Lung (tissue), 12 donors: ENCODE data around the gene GAS6. TPM values are rescaled to one million over a fixed set of nuclear protein-coding genes. Genes with fewer than 3 reads are reported as not detected.

Experiments used
- ATAC-seq: fragments of 200-7000 bp; cut with Tn5 transposase; one replicate; pipeline ENCODE4 v1.9.1; 2020; ENCODE audit warnings: moderate number of reproducible peaks; ENCODE audit not compliant: insufficient read depth, low FRiP score
- DNase-seq, 3 donors: peaks; one replicate each; pipeline ENCODE4 v3.0.0-alpha.2; 2013 to 2017
- H3K27ac ChIP-seq, 2 donors: one replicate each; pipeline ENCODE4 v1.5.1; 2013; ENCODE audit warnings: mild to moderate bottlenecking in 2 of 2, moderate library complexity in 2 of 2, control low read depth in 1 of 2, inconsistent platforms in 1 of 2, low read depth in 1 of 2, low read length in 1 of 2
- H3K27me3 ChIP-seq, 3 donors: one replicate each; pipeline ENCODE4 v1.5.1; 2013; ENCODE audit warnings: low read length in 2 of 3; ENCODE audit not compliant: control insufficient read depth in 3 of 3, insufficient read depth in 3 of 3
- H3K36me3 ChIP-seq, 4 donors: one replicate each; pipeline ENCODE4 v1.5.1; 2013; ENCODE audit warnings: low read length in 4 of 4, mild to moderate bottlenecking in 1 of 4, moderate library complexity in 1 of 4; ENCODE audit not compliant: control insufficient read depth in 4 of 4, insufficient read depth in 4 of 4
- H3K4me1 ChIP-seq, 5 donors: one replicate each; pipeline ENCODE4 v1.5.1; 2013; ENCODE audit warnings: low read length in 5 of 5, mild to moderate bottlenecking in 2 of 5, moderate library complexity in 1 of 5; ENCODE audit not compliant: control insufficient read depth in 5 of 5, insufficient read depth in 5 of 5
- H3K4me3 ChIP-seq: one replicate; pipeline ENCODE4 v1.5.1; 2013; ENCODE audit warnings: mild to moderate bottlenecking, control low read depth, moderate library complexity
- H3K9ac ChIP-seq, 2 donors: one replicate each; pipeline ENCODE4 v1.5.1; 2013; ENCODE audit warnings: low read length in 2 of 2, control low read depth in 1 of 2; ENCODE audit not compliant: insufficient read depth in 1 of 2
- H3K9me3 ChIP-seq, 4 donors: one replicate each; pipeline ENCODE4 v1.5.1; 2013; ENCODE audit warnings: low read length in 3 of 4, mild to moderate bottlenecking in 1 of 4, moderate library complexity in 1 of 4; ENCODE audit not compliant: control insufficient read depth in 4 of 4, insufficient read depth in 3 of 4
- CTCF ChIP-seq: IDR thresholded peaks from 2 replicates; pipeline ENCODE4 v1.5.1; 2012; ENCODE audit warnings: mild to moderate bottlenecking; ENCODE audit errors: control extremely low read depth, extremely low read depth
- WGBS, 2 donors: extraction: QIAGEN DNeasy Blood & Tissue Kit; methylation state at CpG; one replicate each; pipeline ENCODE4 v1.1.7; 2013; 5-methylcytosine and 5-hydroxymethylcytosine counted together
- polyA plus RNA-seq, 2 donors: library from polyadenylated mRNA; stranded (reverse); fragments of 200-250 nt; gene quantifications; one replicate each; pipeline ENCODE4 v1.2.1, GENCODE V29; 2013
- total RNA-seq, 2 donors: library from RNA; depleted of rRNA in 1 of 2; stranded (reverse); fragments of >200 nt in 1 of 2; gene quantifications; one replicate each; pipeline ENCODE4 v1.2.1, GENCODE V29; 2014 to 2021
- donor health status: control.
- donor health status: control.
- donor health status: Bipolar disorder and iron deficiency.
- donor health status: healthy.
- donor health status: DM: yes; HTN: yes; CAD: no.

GAS6 gene
- total and polyA plus RNA-seq, 4 donors = 61.8 to 107 (median 76.1) TPM

- TF ChIP-seq CTCF = no peak
- ATAC-seq = no peak
- Histone ChIP-seq H3K4me1 (peaks cover 0 to 14% (median 9%) of the 10 kb centered on the region in 5 donors), H3K36me3 (peaks cover 0 to 19% (median 2%) of the 10 kb centered on the region in 4 donors), H3K9ac (no peak overlapping the region), H3K27me3 (no peaks in the 10 kb centered on the region), H3K27ac (peak overlapping the region; percentile 73 to 91), H3K9me3 (no peaks in the 10 kb centered on the region), H3K4me3 (no peak overlapping the region)
- WGBS, 2 donors = 91 to 94% methylated on average over 24 of the region's 24 CpGs
- no peak for DNase-seq
Observed at GRCh38 chr13:113821847-113822246, 42.0 kb downstream of the GAS6 start.

- Histone ChIP-seq H3K4me3 (no peak overlapping the region), H3K9me3 (no peaks in the 10 kb centered on the region), H3K9ac (no peak overlapping the region), H3K27me3 (no peaks in the 10 kb centered on the region), H3K27ac (peak overlapping the region; percentile 73 to 91), H3K36me3 (peaks cover 0 to 15% (median 2%) of the 10 kb centered on the region in 4 donors), H3K4me1 (peaks cover 0 to 14% (median 9%) of the 10 kb centered on the region in 5 donors)
- DNase-seq (peak; percentile 61 to 84 (median 72)), ATAC-seq (peak; percentile 32)
- 53 to 69% methylated on average over 54 of the region's 54 CpGs for WGBS, 2 donors
- TF ChIP-seq CTCF = no peak
Observed at GRCh38 chr13:113820813-113821651, 42.8 kb downstream of the GAS6 start.

- Histone ChIP-seq H3K9ac (no peak overlapping the region), H3K4me1 (peaks cover 0 to 14% (median 9%) of the 10 kb centered on the region in 5 donors), H3K4me3 (no peak overlapping the region), H3K9me3 (no peaks in the 10 kb centered on the region), H3K27ac (peak overlapping the region; percentile 73 to 91), H3K27me3 (no peaks in the 10 kb centered on the region), H3K36me3 (peaks cover 0 to 9% (median 0%) of the 10 kb centered on the region in 4 donors)
- no peak for TF ChIP-seq CTCF
- WGBS, 2 donors = 80 to 90% methylated on average over 51 to 52 of the region's 52 CpGs
- ATAC-seq (no peak), DNase-seq (no peak)
Observed at GRCh38 chr13:113819731-113820715, 43.9 kb downstream of the GAS6 start.
